Lung microvascular endothelial cell (primary cell): Measurements from ENCODE around the gene ADAMTS18. TPM values are rescaled to one million over a fixed set of nuclear protein-coding genes. Genes with fewer than 3 reads are reported as not detected.
"Not testable (repeated sequence)": the region's sequence is repeated elsewhere in the genome, so short reads cannot be mapped to it uniquely, and the experiment has no call there.

ENCODE experiments used
- DNase-seq, 2 donors: peaks; one replicate each; pipeline versions ENCODE4 v3.0.0 to v3.0.0-alpha.2; 2010; ENCODE audit warnings: low read depth in 2 of 2
- total RNA-seq: library from RNA; depleted of rRNA; stranded (reverse); fragments of >200 nt; gene quantifications from 2 replicates; pipeline ENCODE4 v1.2.1, GENCODE V29; 2014

Gene ADAMTS18
- 11.5 and 13.9 TPM in 2 replicates for total RNA-seq

GRCh38 chr16:77434530-77435271 is at the start of gene ADAMTS18:
Gene ADAMTS18 (minus strand): TSS chr16:77435034. CDS start chr16:77434695, 339 bp downstream.
- DNase-seq = peak; percentile 33 to 70

GRCh38 chr16:77480681-77481315 is 46.0 kb upstream of the ADAMTS18 start:
- no peak for DNase-seq

GRCh38 chr16:77472262-77472661 is 37.4 kb upstream of the ADAMTS18 start:
- no peak for DNase-seq

GRCh38 chr16:77470851-77471250 is 36.0 kb upstream of the ADAMTS18 start:
- no peak for DNase-seq

- DNase-seq = no peak
Measured at GRCh38 chr16:77469634-77470033, 34.8 kb upstream of the ADAMTS18 start.

GRCh38 chr16:77468831-77469230 is 34.0 kb upstream of the ADAMTS18 start:
- peak in 1 of 2 donors; percentile 4 for DNase-seq

GRCh38 chr16:77467821-77468335 is 33.0 kb upstream of the ADAMTS18 start:
- DNase-seq = no peak

- DNase-seq = not testable (repeated sequence)
Measured at GRCh38 chr16:77463659-77464058, 28.8 kb upstream of the ADAMTS18 start.

- DNase-seq = no peak
Measured at GRCh38 chr16:77462894-77463293, 28.1 kb upstream of the ADAMTS18 start.

GRCh38 chr16:77459534-77460254 is 24.9 kb upstream of the ADAMTS18 start:
- DNase-seq = no peak

GRCh38 chr16:77457046-77457445 is 22.2 kb upstream of the ADAMTS18 start:
- DNase-seq = peak; percentile 91 to 98

GRCh38 chr16:77452243-77452642 is 17.4 kb upstream of the ADAMTS18 start:
- no peak for DNase-seq

GRCh38 chr16:77450790-77451487 is 16.1 kb upstream of the ADAMTS18 start:
- DNase-seq = no peak

- no peak for DNase-seq
Measured at GRCh38 chr16:77449208-77449607, 14.4 kb upstream of the ADAMTS18 start.

- DNase-seq = no peak
Measured at GRCh38 chr16:77445324-77445723, 10.5 kb upstream of the ADAMTS18 start.

- peak in 1 of 2 donors; percentile 43 for DNase-seq
Measured at GRCh38 chr16:77444147-77444460, 9.3 kb upstream of the ADAMTS18 start.

- no peak for DNase-seq
Measured at GRCh38 chr16:77443357-77444146, 8.7 kb upstream of the ADAMTS18 start.

GRCh38 chr16:77442078-77442477 is 7.2 kb upstream of the ADAMTS18 start:
- no peak for DNase-seq

- no peak for DNase-seq
Measured at GRCh38 chr16:77439106-77439505, 4.3 kb upstream of the ADAMTS18 start.

GRCh38 chr16:77437859-77438258 is 3.0 kb upstream of the ADAMTS18 start:
- peak; percentile 62 to 72 for DNase-seq

GRCh38 chr16:77435272-77435820 is 512 bp upstream of the ADAMTS18 start:
- DNase-seq = no peak
